NOMO-1 (cell line): ENCODE results near the gene PPM1A.

ENCODE experiments used
- DNase-seq, 2 experiments: peaks; one replicate each; lab custom pipeline; 2025; ENCODE audit not compliant: unreplicated experiment in 2 of 2; lab: John Stamatoyannopoulos, UW

Gene PPM1A

DNA sequence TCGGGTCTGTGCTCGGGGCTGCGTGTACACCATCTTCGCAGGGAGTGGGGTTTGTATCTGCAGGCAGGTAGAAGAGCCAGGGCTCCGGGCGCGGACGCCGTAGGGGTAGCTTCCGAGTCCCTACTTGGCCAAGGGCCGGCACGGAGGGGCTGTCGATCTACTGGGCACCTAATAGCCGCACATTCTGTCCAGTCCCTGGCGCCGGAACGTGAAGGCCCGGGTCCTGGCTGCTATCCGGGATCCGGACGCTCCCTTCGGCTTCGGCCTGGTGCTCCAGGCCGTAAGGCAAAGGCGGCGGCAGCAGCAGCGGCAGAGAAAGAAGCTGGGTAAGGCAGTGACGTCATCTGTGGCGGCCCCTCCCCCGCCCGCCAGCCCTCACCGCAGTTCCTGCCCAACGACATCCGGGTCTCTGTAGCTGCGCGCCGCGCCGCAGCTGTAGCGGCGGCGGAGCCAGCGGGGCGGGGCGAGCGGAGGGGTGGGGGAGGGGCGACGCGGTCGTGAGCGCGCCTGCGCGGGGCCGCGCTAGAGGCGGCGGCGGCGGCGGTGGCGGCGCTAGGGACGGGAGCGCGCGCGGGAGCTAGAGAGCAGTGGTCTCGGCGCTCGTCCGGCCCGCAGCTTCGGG is at the start of gene PPM1A:
PPM1A (plus strand) TSS at position 525 of the 622 bp plus-strand sequence. CDS start 33,483 bp downstream, outside the sequence.
- peak; percentile 92 to 93 for DNase-seq

DNA sequence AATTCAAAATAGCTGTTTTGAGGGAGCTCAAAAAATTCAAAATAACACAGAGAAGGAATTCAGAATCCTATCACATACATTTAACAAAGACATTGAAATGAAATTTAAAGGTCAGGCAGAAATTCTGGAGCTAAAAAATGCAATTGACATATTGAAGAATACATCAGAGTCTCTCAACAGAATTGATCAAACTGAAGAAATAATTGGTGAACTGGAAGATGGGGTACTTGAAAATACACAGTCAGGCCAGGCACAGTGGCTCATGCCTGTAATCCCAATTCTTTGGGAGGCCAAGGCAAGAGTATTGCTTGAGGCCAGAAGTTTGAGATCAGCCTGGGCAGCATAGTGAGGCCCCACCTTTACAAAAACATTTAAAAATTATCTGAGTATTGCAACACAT is 49.7 kb upstream of the PPM1A start:
- no peak for DNase-seq

DNA sequence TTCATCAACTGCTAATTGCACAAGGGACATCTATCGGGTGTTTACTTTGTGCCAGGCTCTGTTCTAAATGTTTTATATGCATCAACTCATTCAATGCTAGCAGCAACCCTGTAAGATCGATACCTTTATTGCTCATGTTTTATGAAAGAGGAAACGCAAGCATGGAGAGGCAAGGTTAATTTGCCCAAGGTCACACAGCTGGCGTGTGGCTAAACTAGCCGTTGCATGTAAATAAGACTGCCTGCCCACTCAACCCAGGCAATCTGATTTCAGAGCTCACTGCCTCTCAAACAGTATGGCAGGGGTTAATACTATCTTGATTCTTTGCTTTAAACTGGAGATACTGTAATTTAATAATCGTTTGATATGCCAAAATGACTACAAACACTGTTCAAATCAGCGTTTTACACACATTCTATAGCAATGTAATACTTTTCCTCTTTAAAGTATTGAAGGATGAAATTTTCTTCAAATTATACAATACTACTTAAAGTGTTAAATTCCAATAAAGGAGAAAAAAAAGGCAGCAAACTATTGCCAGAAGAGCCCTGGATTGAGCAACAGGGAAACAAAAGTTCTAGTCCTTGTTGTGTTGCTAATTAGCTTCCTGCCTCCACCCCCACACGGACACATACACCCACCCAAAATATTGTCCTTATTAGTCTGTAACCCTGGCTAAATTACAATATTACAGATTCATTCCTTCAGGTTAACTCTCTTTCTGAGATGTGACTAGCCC is 44.7 kb upstream of the PPM1A start:
- peak; percentile 52 to 60 for DNase-seq

DNA sequence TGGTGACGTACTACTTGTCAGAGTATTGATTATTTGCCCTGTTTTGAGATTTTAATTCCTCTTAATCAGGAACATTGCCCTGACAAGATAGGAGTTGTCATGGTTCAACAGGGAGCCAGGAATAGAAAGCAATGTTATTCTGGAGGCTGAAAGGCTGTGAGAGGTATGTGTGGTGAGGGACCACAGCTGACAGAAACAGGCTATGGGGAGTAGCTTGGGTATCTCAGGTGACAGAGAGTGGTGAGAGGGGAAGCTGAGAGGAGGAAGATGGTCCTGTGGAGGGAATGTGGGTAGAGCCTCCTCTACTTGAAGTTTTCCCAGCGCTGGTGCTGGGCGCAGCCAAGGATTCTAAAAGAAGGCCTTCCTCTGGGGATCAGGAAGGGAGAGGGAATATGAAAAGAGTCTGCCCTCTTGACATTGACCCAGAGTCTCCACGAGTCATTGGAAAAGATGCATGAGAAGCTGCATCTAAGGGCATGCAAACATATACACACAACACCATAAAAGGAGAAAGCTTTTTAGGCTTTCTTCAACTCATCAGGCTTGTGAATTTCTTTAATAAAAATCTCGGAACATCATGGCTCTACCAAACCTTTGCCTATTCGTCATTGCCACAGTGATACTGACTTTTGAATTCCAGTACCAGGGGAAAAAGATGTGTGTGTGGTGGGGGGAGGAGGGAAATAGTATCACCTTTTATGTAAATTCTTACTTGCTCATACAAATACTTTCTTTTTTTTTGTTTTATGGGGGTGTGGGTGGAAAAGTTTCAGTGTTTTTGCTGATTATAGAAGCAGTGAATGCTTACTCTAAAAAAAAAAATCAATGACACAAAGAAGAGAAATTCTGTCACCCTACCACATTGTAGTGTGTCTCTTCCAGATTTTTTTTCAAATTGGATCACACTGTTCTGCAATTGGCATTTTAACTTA is 43.9 kb upstream of the PPM1A start:
- no peak for DNase-seq

DNA sequence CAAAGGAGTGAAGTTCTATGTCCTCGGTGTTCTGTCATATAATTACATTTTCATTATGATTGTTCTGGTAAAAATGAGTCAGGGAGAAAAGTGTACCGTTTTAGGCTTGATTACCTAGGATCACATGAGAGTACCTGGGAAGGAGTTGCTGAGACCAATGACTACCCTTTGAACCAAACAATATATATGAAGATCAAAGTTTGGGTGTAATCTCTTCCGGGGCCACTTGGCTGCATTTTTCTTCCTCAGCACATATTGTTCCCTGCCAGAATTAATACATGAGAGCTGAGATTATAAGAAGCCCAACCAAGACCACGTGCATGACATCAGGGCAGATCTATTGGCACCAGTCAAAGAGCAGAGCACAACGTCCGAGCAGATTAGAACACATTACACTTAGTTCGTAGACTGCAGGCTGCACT is 42.8 kb upstream of the PPM1A start:
- DNase-seq, result no peak

DNA sequence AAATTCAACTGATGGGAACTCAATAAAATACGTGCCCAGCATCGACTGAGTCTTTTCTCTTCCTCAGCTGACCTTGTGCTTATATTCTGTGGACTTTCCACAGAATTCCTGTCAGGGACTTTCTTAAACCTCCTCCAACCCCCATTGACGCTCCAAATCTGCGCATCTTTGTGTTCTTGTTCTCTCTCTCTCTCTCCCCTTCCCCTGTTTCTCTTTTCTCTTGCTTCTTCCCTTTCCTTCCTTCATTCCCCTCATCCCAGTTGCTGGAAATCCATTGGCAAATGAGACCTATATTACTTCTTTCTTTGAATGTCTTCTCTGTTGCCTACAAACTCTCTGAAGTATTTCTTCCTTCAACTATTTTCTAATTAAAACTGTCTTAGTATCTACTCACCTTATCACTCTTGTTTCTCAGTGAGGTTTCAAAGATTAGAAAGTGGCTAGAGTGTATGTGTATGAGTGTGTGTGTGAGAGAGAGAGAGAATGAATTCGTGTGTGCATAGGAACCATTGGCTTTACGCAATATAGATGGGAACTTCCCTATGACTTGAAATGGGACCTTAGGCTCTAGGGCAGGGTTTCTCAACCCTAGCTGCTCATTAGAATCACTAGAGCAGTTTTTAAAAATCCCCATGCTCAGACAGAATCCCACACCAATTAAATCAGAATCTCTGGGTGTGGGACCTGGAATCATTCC is 42.0 kb upstream of the PPM1A start:
- DNase-seq, result peak; percentile 46 to 58

DNA sequence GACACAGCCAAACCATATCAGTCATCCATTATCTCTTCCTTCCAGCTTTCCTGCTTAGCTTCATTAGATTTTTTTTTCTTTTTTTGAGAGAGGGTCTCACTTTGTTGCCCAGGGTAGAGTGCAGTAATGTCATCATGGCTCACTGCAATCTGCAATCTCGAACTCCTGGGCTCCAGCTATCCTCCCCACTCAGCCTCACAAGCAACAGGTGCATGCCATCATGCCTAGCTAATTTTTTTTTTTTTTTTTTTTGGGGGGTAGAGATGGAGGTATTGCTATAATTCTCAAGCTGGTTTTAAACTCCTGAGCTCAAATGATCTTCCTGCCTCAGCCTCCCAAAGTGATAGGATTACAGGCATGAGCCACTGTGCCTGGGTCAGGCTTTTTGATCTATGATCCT is 38.3 kb upstream of the PPM1A start:
- DNase-seq, result no peak

DNA sequence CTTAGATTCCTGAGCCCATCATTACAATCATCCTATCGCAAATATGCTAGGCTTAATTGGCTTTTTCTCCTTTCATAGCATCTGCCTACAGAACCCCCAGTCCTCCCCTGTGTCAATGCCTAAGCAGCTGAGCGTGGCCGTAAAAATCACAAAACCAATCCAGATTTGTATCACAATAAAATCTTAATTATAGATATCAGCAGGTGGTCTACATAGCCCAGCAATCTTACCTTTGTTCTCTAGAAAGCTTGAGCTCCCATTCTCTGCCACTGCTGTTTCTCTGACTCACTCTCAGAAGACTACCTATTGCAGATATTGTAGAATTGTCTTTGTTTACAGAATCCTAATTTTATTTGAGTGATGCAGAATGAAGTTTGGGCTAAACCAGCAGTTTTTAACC is 37.9 kb upstream of the PPM1A start:
- DNase-seq, result no peak

DNA sequence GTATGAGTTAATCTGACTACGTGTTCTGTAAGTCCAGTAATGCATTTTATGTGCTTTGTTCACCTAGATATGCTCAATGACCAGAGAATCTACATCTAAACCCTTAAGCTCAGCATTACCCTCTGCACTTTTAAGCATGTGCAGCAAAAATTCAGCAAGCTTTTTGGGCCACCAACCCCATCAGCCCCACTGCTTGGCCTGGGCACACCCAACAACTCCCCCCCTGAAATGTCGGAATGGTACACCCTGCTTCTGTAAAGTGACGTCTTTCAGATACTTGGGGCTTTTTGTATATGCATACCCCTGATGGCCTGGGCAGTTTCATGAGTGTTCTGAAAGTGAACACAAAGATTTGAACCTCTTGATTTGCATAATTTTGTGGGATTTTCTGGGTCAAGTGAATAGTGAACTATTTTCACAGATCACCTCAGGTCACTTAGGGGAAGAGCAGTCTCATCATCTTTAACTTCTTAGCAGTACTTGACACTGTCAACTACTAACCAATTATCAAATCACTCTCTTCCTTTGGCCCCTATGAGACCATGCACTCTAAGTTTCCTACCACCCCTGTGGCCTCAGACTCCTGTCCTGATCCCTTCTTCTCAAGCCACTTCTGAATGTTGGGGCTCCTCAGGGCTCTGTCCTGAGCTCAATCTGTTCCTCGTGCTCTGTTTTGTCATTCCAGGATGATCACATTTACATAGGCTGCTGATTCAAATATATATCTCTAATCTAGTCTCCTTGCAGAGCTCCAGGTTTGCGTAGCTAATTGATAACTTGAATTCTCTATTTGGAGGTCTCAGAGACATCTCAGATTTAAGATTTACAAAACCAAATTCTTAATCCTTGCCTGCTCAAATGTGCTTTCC is 36.3 kb upstream of the PPM1A start:
- no peak for DNase-seq

DNA sequence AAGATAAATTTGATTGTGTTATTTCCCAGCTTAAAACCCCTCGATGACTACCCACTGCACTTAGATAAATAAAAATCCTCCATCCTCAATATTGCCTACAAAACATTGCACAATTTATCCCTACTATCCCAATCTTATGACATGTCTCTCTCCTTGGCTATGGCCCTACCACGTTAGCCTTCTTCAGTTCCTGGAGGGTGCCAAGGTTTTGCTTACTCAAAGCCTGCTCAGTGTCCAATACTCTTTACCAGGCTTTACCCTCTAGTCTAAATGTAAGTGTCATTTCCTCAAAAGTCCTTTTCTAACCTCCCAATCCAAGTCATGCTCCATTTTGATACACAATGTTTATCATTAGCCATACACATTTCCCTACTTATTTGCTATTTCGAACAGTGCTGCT is 35.0 kb upstream of the PPM1A start:
- DNase-seq, result no peak

DNA sequence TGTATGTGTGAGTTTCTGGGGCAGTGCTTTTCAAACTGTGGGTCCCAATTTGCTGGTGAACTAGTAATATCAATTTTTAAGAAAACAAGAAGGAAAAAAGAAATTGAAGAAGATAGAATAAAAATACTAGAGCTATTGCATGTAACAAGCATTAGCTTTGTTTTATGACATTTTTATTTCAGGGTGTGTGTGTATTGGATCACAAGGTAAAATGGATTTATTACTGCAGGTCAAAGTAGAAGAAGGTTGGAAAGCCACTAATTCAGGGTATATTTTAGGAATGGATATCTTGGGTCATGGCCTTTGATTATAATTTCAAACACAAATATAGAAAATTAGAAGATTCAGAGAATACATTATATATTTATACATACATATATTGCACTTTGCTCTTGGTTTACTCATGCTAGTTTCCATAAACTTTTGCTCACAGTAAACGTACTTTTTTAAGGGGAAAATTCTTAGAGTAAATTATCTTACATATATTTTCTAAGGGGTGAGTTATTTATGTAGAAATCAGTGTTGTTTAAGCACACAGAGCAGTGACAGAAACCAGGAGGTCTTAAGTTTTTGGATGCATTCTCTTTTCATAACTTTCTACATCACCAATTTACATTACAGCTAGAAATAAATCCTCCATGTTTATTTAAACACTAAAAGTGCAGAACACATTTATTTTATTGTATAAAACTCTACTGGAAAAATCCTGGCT is 34.5 kb upstream of the PPM1A start:
- no peak for DNase-seq

DNA sequence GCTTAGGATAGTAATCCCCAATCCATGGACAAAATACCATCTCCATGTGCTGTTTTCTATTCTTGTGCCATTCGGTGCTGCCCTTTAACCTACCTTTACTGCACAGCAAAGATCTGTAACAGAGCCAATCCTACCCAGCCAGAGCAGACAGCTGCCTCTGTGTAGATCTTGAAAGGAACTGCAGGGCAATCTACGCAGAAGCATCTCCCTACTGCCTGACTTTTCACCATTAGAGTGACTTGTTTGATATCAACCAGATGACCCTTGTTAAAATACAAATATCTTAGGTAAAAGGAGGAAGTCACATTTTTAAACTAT is 33.9 kb upstream of the PPM1A start:
- DNase-seq, result no peak

DNA sequence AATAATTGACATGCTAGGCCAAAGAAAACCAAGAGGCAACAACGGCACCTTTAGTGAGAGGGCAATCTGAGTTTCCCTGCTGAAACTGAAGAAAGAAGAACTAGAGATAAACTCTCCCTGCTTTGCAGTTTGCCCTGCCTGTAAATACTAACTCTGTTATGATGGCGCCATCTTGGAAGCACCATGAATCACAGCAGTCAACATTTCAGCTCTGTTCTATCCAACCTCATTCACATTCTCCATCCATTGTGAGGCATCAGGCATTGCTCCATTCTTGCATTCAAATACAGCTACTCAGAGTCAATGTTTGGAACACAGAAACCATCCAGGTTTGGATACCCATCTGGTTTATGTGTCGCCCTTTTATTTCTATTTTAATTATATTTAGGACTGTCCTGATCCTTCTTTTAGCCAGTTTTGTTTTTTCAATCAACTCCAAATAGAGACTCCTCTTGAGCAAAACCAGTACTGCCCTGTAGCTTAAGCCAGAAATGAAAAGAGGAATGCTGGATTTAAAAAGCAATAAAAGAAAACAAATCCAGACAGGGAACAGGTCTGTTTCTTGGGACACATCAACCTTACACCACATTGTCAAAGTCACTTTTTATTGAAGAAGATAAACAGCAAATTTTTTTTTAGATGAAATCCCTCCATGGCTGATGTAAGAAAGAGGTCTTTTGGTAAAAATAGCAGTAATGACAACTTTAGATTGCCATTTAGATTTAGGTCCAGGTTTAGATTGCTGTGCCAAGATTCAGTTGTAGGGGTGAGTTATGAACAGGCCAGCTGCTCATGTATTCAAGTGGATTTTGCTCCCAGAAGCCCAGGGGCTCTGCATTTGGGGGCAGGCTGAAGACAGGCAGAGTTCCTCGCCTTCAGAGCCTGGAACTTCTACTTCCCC is 33.3 kb upstream of the PPM1A start:
- no peak for DNase-seq

DNA sequence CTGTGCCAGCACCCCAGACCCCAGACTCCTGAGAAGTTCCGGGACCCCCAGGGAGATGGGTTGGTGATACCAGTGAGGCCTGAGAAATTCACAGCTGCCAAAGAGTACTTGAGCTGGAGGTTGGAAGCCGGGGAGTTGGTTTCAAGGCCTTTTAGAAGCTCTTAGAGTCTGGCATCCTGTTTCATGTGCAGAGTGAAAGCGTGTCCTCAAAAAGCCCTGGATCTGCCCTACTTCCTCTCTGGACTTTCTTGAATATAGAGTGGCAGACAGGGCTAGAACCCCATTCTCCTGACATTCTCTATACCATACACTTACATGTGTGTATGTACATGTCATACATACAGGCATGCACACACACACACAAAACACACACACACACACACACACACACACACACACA is 31.3 kb upstream of the PPM1A start:
- DNase-seq, result no peak

DNA sequence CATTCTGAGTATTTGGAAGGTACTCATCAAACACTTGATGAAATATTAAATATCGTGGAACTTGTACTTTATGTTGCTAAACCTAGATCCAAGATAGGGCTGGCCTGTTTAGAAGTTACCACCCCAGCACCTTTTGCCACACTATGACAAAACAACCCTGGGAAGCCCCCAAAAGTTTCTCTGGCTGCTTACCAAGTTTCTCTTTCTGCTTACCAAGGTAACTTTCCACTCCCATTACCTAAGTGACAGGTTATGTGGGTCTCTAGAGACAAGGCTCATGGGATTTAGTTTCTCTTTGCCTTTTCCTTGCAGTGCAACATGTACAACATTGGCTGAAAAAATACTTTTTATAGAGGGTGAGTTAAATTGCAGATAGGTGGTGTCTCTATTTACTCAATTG is 28.9 kb upstream of the PPM1A start:
- DNase-seq, result no peak

DNA sequence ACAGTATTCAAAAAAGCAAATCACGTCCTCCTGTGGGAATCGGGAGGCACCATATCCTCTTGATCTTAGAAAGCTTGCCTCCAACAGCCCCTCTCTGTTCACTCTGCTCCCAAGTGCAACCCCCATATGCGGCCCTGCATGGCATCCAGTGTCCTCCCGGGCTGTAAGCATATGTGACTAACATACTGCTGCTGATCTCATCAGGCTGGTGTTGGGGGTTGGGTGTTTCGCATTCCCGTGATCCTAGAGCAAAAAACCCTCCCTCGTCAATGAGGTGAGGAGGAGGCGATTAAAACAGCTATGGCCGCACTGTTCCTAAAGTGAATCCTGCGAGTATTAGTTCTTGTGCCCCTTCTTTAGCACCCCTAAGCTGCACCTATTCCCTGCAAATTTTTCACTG is 28.1 kb upstream of the PPM1A start:
- DNase-seq, result no peak

DNA sequence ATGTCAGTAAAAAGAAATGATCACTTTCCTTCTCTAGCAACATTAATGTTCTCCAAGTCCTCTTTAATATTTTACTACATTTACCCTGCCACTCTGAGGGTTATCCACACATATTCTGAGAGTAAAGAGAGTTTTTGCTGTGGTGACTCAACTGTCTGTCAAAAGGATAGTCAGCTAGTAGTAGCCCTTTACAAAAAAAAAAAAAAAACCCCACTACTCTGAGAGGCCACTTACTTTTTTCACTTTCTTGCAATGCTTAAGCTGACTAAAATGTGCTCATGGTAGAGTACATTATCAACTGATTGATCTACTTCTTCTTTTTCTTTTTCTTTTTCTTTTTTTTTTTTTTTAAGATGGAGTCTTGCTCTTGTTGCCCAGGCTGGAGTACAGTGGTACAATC is 27.6 kb upstream of the PPM1A start:
- no peak for DNase-seq

DNA sequence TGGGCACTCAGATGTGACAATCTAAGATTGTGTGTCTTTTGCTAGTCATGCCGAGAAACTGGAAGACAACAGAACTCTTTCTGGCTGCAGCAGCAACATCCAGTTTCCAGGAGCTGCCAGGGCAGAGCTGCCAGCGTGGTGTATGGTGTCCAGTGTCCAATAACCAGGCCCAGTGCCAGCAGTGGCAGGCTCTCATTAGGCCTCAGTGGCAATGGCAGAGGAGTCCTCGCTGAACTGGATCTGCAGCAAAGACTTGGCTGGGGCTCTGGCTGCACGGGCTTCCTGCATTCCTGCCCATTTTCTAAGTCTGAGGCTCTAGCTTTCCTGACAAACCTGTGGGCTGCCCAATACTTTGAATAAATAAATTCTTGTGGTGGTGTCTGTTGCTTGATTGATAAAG is 26.2 kb upstream of the PPM1A start:
- no peak for DNase-seq

DNA sequence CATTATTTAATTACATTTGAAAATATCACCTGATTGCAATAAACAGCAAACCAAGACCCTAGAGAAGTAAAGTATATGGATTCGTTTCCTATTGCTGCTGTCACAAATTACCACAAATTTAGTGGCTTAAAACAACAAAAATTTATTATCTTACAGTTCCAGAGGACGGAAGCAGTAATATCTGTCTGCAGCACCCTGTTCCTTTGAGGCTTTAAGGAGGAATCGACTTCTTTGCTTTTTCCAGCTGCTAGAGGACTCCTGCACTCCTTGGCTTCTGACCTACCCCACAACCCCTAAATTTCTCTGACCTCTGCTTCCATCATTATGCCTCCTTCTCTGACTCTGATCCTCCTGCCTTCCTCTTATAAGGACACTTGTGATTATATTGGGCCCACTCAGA is 23.8 kb upstream of the PPM1A start:
- DNase-seq, result no peak
